ENCODE measurements around the gene PHLDA3.

- no peak for TF ChIP-seq POLR2A (IDR thresholded peaks at IDR 0.05; ENCODE audit: low read depth, low read length)
- TF ChIP-seq CTCF (conservative IDR thresholded peaks at IDR 0.05; ENCODE audit: low read depth, low read length) = no peak
- no peak for TF ChIP-seq RFX5 (IDR thresholded peaks at IDR 0.05; ENCODE audit: low read depth, low read length)
- TF ChIP-seq CHD1 (IDR thresholded peaks at IDR 0.05; ENCODE audit: low read depth, low read length) = no peak
- TF ChIP-seq CEBPB (IDR thresholded peaks at IDR 0.05; ENCODE audit: low read depth, low read length) = no peak
- TF ChIP-seq MXI1 (IDR thresholded peaks at IDR 0.05; ENCODE audit: borderline replicate concordance, low read depth, low read length) = no peak
These were observed 2.8 kb upstream of the PHLDA3 start for GRCh38 chr1:201471772-201472171.
